NCI-H774 (cell line): Measurements from ENCODE around the gene SCN4A.
A peak's percentile ranks its signal among the peaks of the same experiment; 100 is the strongest.
"Not testable (repeated sequence)": the region's sequence is repeated elsewhere in the genome, so short reads cannot be mapped to it uniquely, and the experiment has no call there.

Experiments
- DNase-seq: peaks from one replicate; lab custom pipeline; 2025; lab: John Stamatoyannopoulos, UW

The SCN4A gene

GRCh38 chr17:63934183-63935112, 38.3 kb downstream of the SCN4A start:
- no peak for DNase-seq

GRCh38 chr17:63933598-63933997, 39.1 kb downstream of the SCN4A start:
- DNase-seq = no peak

GRCh38 chr17:63932721-63933120, 40.0 kb downstream of the SCN4A start:
- no peak for DNase-seq

- DNase-seq = no peak
Observed at GRCh38 chr17:63931981-63932561, 40.6 kb downstream of the SCN4A start, which contains the start of gene CD79B. Gene CD79B, minus strand, starts transcription at chr17:63932331. Its CDS starts 70 bp downstream, at chr17:63932261.

- DNase-seq = no peak
Observed at GRCh38 chr17:63930951-63931575, 41.7 kb downstream of the SCN4A start.

- DNase-seq = no peak
Observed at GRCh38 chr17:63929860-63930766, 42.6 kb downstream of the SCN4A start.

- DNase-seq = no peak
Observed at GRCh38 chr17:63928966-63929695, 43.6 kb downstream of the SCN4A start.

- no peak for DNase-seq
Observed at GRCh38 chr17:63928172-63928666, 44.5 kb downstream of the SCN4A start.

- DNase-seq = no peak
Observed at GRCh38 chr17:63927464-63928171, 45.1 kb downstream of the SCN4A start.

GRCh38 chr17:63926164-63926563, 46.6 kb downstream of the SCN4A start:
- no peak for DNase-seq

- no peak for DNase-seq
Observed at GRCh38 chr17:63925615-63926014, 47.1 kb downstream of the SCN4A start.

GRCh38 chr17:63922402-63922801, 50.3 kb downstream of the SCN4A start:
- DNase-seq = not testable (repeated sequence)

- DNase-seq = not testable (repeated sequence)
Observed at GRCh38 chr17:63920779-63921178, 51.9 kb downstream of the SCN4A start.

GRCh38 chr17:63920050-63920449, 52.7 kb downstream of the SCN4A start:
- not testable (repeated sequence) for DNase-seq

GRCh38 chr17:63919311-63919723, 53.4 kb downstream of the SCN4A start:
- DNase-seq = peak; percentile 55

- not testable (repeated sequence) for DNase-seq
Observed at GRCh38 chr17:63918789-63919305, 53.9 kb downstream of the SCN4A start, which contains the start of gene GH1. Gene GH1, minus strand, starts transcription at chr17:63918839. Its CDS starts 63 bp downstream, at chr17:63918776.

- no peak for DNase-seq
Observed at GRCh38 chr17:63918305-63918704, 54.4 kb downstream of the SCN4A start.

GRCh38 chr17:63917646-63918045, 55.1 kb downstream of the SCN4A start:
- DNase-seq = no peak

GRCh38 chr17:63917206-63917605, 55.5 kb downstream of the SCN4A start:
- not testable (repeated sequence) for DNase-seq
